CD4-positive, alpha-beta T cell treated with Interleukin-1 beta for 1 hour (primary cell): ENCODE measurements around the gene TMEM51.
"Not testable (repeated sequence)": the region's sequence is repeated elsewhere in the genome, so short reads cannot be mapped to it uniquely, and the experiment has no call there.

ENCODE experiments used
- DNase-seq, 2 donors: peaks; one replicate each; pipeline ENCODE4 v3.0.0-alpha.2; 2020 to 2022

TMEM51 gene

GRCh38 chr1:15155888-15156741, 2.6 kb downstream of the TMEM51 start:
- no peak for DNase-seq

DNA sequence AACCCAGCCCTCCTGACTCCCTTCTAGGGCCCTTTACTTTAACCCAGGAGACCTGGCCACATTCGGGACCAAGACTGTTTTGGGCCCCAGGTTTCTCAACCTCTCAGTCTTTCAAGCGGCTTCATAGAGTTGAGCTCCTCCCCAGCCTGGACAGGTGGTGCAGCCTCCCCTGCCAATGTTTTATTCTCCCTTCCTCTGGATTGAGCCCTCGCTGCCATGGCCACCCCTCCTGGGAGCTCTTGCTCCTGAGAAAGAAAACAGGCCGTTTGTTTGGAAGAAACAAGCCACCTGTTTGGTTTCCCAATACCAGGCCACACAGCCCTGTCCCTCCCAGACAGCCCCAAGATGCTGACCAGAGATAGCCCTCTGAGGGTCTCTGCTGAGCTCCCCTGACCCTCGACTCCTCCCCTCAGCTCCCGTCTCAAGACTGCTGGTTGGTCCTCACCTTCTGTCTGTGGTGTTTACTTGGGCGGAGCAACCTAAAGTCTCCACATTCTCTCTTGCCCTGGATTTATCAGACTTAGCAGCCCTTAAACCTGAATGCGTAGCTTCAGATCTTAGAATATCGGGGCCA, 3.3 kb downstream of the TMEM51 start:
- DNase-seq: no peak

DNA sequence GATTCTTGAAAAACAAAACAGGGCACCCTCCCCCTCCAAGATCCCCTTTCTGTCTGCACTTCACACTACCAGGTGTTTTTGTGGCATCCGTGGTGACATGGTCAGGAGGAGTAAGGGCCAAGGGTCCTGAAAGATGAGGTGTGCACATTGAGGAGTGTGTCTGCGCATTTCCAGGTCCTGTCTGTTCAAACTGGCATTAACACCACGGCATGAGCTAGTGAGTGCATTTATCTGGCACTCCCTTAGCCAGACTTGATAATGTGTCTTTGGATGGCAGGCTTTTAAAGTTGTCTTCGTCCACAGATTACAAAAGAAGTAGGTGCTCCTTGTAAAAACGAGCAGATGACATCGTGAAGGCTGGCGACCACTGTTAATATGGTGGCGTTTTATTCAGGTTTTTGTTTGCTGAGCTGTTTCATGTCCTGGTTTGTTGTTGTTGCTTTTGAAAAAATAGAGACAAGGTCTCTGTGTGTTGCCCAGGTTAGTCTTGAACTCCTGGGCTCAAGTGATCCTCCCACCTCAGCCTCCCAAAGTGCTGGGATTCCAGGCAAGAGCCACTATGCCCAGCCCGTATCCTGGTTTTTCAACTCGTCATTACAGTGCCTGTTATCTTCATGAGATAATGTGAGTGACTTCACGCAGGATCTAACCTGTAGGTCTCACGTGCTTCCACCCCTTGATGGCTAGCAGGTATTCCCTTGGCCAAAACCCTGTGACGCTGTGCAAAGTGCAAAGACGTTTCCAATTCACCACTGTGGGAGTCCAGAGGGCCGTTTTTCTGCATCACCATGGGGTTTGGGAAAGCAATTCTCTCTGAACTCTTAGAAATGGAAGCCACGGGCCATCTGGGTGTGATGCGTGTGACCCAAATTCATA, 4.2 kb downstream of the TMEM51 start:
- DNase-seq: no peak

- DNase-seq: no peak
Observed at GRCh38 chr1:15158506-15159165, 5.1 kb downstream of the TMEM51 start.

- DNase-seq: no peak
Observed at GRCh38 chr1:15159166-15159555, 5.6 kb downstream of the TMEM51 start.

DNA sequence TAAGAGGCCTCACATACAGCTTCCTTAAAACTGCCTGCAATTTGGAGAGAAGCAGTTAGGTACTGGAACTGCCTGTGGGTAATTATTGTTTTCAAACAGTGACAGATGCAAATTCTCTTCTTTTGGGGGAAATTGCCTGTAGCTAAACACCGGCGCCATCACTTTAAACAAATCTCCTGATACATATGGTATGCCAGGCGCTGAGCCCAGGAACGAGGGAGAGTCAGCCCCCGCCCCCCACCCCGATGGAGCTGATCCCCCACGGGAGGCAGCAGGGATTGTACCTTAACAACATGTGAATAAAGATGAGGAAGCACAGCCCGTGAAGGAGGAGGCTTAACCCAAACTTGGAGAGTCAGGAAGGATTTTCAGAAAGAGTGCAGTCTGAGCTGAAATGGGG, 7.1 kb downstream of the TMEM51 start:
- DNase-seq: no peak

DNA sequence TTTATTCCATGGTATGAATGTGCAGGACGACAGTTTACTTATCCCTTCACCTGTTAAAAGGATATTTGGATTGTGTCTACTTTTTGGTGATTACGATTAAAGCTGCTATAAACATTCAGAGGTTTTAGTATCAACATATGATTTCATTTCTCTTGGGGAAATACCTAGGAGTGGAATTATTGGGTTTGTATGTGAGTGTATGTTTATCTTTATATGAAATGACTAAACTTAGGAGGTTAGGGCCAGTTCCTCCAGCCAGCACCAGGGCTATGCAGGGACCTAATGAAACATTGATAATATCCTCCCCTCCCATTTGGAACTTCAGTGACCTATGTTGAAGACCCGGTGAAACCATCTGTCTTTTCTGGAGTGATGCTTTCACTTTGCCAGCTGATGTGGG, 13.8 kb downstream of the TMEM51 start:
- no peak for DNase-seq

DNA sequence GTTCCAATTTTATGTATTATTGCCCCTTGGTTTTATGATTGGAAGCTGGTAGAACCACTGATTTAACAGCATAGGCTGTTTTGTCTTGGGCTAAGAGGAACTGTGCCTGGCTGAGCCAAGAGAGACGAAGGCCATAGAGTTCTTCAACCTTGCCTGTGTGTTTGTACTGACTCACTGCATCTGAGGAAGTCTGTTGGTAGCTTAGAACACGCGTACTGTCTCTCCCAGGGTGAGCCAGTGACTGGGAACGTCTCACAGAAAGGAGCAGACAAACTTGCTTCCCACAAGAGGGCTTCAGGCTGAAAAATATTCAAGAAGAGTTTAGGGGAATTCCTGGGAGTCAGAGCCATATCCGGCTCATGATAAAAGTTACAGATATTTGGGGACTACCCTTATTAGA, 14.9 kb downstream of the TMEM51 start:
- no peak for DNase-seq

DNA sequence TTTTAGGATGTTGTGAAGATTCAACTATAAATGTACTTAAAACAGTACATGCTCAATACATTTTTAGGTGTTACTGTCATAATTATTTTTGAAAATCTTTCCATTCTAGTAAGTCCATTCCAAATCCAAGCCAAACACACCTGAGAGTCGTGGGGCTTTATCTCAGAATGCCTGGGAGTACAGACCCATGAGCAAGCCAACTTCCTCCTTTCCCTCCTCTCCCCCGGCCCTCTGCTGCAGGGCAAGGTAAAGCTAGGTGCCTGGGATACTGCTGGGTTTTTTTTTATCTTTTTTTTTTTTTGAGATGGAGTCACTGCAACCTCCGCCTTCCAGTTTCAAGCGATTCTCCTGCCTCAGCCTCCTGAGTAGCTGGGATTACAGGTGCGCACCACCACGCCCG, 16.5 kb downstream of the TMEM51 start:
- DNase-seq: no peak

DNA sequence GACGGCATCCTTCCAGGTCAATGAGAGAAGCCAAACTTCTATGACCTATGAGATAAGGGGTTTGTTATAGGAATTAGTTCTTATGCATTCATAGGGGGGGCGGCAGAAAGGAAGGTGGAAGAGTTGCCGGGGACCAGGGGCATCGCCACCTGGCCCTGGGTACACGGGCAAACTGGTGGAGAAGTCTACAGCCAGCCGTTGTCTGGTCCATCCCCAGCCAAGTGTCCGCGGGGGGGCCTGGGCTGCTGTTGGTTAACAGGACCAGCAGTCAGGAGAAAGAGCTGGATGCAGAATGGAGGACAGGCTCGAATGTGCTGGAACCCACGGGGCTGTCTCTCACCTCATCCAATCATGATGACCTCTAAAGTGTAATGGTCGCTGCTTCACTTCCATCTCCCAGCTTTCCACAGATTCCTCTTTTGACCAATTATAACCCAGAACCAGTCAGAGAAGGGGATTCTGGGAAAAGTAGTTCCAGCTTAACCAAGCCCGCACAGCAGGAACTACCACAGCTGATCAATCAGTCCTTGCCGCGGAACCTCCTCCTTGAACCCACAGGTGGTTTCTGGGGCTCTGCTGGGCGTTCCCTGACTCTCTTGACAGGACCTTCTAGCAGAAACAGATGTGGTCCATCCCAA, 17.8 kb downstream of the TMEM51 start:
- no peak for DNase-seq

DNA sequence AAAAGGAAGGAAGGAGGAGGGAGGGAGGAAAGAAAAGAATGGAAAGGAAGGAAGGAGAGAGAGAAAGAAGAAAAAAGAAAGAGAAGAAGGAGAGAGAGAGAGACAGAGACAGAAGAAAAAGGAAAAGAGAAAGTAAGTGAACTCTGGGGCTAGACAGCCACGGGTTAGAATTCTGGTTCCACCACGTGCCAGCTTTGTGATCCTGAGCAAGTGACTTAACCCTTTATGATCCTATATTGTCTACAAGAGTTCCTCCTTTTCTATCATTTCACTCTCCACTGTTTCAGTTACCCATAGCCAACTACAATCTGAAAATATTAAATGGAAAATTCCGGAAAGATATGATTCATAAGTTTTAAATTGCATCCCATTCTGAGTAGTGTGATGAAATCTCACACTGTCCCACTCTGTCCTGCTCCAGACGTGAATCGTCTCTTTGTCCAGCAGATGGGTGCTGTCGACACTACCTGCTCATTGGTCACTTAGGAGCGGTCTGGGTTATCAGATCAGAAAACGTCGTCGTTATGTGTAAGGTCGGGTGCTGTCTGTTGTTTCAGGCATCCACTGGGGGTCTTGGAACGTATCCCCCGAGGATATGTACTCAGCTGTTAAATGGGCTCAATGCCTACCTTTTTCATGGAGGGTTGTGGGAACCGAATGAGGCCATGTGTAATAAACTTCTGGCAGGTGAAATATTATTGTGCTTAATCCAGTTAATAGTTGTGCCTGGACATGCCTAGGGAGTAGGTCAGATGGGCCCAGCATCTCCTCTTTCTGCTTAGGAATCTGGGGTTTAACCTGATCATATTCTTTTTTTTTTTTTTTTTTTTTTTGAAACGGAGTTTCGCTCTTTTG, 19.1 kb downstream of the TMEM51 start:
- DNase-seq: no peak

DNA sequence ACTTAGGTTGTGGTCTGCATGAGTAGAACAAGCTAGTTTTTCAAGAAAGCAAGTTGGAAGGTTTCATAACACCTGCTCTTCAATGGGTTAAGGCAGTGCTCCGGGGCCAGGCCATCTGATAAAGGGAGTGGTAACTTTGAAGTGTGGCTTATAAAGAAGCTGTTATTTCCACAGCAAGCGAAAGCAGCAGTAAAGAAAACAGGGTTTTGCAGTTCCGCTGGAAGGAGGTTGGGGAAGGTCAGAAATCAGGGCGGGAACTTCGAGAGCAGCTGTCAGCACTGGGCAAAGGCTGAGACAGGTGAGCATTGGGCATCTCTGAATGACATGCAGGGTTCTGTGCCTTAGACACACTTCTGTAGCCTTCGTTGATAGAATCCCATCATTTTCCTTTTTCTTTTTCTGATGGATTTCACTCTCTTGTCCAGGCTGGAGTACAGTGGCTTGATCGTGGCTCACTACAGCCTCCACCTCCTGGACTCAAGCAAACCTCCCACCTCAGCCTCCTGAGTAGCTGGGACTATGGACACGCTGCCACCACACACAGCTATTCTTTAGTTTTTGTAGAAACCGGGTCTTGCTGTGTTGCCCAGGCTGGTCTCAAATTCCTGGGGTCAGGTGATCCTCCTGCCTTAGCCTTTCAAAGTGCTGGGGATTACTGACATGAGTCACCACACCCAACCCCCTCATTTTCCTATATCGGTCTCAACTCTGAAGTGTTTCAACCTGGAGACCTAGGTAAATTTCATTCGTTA, 20.5 kb downstream of the TMEM51 start:
- DNase-seq: no peak

- no peak for DNase-seq
Observed at GRCh38 chr1:15174615-15174983, 21.1 kb downstream of the TMEM51 start.

DNA sequence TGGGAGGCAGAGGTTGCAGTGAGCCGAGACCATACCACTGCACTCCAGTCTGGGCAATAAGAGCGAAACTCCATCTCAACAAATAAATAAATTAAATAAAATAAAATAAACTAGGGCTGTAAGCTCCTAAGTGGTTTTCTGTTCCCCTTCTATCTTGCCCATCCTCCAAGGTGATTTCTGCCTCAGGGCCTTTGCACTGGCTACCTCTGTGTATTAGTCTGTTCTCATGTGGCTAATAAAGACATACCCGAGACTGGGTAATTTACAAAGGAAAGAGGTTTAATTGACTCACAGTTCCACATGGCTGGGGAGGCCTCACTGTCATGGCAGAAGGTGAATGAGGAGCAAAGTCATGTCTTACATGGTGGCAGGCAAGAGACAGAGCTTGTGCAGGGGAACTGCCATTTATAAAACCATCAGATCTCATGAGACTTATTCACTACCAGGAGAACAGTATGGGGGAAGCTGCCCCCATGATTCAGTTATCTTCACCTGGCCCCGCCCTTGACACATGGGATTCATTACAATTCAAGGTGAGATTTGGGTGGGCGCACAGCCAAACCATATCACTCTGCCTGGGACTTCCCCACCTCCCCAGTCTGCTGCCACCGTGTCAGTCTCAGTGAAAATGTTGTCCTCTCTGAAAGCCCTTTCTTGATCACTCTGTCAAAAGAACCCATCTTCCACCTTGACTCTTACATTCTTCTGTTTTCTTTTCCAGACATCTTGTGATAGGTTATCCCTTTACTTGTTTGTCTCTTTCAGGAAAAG, 22.0 kb downstream of the TMEM51 start:
- not testable (repeated sequence) for DNase-seq

GRCh38 chr1:15176120-15176519, 22.6 kb downstream of the TMEM51 start:
- DNase-seq: no peak

DNA sequence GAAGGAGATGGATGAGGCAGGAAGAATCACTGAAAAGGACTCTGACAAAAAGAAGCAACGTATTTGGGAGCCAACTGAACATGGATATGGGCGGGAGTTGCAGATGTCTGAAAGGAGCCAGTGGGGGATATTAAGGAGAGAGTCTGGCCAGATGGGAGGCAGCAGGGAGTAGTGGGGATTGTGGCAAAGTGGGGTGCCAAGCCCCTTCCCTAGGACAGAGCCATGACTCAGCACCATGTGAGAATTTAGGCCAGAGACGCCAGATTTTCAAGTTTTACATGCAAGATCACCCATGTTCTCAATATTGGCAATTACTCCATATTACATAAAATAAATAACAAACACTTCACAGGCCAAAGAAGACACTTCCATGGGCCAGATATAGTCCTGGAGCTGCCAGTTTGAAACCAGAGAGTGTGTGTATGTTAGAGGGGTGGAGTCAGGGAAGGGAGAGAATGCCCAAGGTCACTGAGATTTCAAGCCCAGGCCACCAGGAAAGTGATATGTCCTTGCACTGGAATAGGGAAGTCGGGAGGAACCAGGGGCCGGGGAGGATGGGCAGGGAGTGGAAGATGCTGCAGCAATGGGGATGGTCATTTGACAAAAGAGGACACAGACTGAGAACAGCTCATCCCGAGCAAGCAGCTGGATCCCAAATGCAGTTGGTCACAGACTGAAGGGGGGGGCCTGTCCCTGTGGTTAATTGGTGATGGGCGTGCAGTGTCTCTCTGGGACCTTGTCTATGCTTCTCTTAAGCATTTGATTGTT, 23.5 kb downstream of the TMEM51 start:
- DNase-seq: no peak

- DNase-seq: no peak
Observed at GRCh38 chr1:15177710-15178166, 24.2 kb downstream of the TMEM51 start.

DNA sequence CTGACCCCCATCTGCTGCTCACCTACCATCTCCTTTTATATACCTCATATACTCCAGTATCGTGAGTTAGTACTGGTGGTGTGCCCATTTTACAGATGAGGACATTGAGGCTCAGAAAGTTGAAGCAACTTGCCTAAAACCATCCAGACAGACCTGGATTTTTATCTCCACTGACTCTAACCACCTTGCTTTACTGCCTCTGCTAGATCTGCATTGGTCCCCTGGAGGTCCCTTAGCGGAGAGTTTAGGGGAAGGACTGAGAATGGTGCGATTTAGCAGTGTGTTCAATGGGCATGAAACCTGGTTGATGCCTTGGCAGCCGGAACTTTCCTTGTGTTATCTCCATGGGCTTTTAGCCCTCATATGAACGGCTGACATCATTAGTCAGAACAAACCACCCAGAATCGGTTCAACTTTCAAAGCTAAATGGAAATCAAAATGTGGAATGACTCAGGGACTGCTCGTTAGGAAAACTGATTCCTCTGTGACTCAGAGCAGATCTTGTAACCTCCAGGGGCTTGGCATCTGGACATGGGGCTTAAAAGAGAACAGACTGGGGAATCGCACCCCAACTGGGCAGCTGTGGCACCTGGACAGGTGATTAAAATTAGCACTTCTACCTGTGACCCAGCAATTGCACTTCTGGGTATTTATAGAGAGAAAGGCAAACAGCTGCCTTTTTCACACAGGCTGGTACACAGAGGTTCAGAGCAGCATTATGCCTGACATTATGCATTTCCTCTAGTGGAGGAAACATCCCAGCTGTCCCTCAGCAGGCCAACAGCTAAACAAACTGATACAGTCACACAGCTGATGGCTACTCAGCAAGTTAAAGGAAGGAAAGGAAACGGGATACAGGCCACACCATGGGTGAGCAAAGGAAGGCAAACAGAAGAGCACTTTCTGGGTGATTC, 25.3 kb downstream of the TMEM51 start:
- no peak for DNase-seq
